Superior temporal gyrus (tissue), 1 donor: ENCODE results near the gene PCGF1.

Experiments used
- DNase-seq: peaks from one replicate; pipeline ENCODE4 v3.0.0-alpha.2; 2016; ENCODE audit errors: extremely low spot score

Gene PCGF1

GRCh38 chr2:74507145-74507925 is at the start of gene PCGF1:
TSS of gene PCGF1 (minus strand) at chr2:74507695. CDS start at chr2:74507668, 27 bp downstream.
- peak; percentile 99 for DNase-seq

GRCh38 chr2:74556831-74557370 is 49.4 kb upstream of the PCGF1 start:
- DNase-seq: no peak

DNA sequence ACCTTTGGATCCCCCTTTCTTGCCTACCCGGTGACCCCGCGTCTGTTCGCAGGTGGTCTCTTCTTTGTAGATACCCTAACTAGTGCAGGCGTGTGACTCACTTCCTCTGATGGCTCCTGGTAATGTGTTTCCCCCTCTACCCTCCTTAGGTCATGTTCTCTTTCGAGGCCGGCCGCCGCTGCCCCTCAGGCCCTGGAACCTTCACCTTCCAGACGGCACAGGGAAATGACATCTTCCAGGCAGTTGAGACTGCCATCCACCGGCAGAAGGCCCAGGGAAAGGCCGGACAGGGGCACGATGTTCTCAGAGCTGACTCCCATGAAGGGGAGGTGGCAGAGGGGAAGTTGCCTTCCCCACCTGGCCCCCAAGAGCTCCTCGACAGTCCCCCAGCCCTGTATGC is 48.7 kb upstream of the PCGF1 start:
- DNase-seq: no peak

- no peak for DNase-seq
Observed at GRCh38 chr2:74555610-74556103, 48.2 kb upstream of the PCGF1 start.

DNA sequence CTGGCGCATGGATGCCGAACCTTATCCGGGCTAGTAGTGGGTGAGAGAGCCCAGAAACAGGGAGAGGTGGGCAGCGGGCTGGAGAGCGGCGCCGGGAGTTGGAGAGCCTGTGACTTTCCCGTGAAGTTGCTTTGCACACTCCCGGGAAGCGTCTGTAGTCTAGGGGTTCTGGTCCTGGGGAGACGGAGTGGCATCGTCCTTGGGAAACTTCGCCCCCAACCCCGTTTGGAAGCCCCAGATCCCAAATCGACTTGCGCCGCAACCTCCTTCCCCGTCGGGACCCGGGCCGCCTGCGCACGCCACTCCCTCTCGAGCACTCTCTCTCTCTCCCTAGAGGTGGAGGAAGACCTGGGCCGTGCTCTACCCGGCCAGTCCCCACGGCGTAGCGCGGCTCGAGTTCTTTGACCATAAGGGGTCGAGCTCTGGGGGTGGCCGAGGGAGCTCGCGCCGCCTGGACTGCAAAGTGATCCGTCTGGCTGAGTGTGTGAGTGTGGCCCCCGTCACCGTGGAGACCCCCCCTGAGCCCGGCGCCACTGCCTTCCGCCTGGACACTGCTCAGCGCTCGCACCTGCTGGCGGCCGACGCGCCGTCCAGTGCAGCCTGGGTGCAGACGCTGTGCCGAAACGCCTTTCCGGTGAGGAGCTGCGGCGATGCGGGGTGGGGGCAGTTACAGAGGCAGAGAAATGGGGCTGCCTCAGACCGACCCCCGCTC is 47.5 kb upstream of the PCGF1 start:
- DNase-seq: no peak

DNA sequence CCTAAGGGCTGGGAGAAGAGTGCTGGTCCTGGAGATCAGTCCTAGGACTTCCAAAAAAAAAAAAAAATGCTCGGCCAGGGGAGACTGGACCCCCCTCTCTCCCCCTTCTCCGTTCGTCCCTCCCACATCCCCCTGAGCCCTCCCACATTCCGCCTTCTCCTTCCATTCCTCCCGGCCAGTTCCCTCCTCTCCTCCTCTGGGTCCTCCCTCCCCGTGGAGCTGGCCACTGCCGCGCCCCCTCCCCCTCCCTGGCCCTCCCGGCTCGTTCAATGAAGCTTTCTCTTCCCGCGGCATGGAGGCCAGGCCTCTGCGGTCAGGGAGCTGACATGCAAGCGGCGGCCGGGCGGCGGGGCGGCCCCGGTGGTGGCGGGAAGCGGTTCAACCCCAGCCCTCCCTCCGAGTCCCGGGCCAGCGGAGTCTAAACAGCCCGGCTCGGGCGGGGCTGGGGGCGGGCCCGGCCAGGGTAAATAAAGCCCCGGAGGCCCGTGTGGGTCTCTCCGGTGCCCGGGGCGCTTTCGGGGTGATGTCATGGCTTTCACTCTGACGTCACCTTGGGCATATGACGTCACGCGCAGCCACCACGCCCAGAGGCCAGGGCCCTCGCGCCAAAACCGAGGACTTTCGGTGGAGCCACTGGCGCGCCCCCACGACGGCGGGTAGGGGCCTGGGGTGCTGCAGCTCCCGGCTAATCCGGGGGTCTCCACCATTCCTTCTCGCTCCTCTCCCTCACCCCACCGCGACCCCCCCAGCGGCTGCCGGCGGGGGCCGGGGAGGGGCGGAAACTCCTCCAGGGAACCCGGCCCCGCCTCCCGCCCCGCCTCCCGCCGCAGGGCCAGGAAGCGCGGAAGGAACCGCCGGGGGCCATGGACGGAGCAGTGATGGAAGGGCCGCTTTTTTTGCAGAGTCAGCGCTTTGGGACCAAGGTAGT is 46.7 kb upstream of the PCGF1 start, which contains the start of the genes DOK1 and LOXL3:
Gene DOK1 (plus strand): TSS at position 829 of the 928 bp plus-strand sequence. CDS start 35 bp downstream, at position 864.
Gene LOXL3 (minus strand): TSS at position 51 of the 928 bp plus-strand sequence. CDS start 1,308 bp downstream, outside the sequence.
- DNase-seq: no peak

- DNase-seq: no peak
Observed at GRCh38 chr2:74552914-74553811, 45.7 kb upstream of the PCGF1 start.

- DNase-seq: no peak
Observed at GRCh38 chr2:74551942-74552913, 44.7 kb upstream of the PCGF1 start.

DNA sequence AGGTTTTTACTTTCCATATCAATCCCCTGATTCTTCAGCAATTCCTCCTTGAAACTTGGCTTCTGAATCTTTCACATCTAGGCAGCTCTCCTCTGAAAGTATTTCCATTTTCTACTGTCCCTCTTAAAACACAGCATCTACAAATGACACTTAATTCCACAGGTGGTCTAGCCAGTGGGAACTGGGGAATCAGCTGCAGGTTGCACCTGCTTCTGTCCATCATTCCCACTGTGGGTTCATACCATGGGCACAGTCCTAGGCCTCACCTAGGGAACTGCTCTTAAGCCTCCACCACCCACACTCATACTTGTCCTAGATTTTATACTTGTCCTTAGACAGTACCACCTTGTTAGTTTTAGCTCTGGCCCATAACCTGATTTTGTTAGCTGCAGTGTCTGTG is 44.0 kb upstream of the PCGF1 start:
- DNase-seq: no peak

DNA sequence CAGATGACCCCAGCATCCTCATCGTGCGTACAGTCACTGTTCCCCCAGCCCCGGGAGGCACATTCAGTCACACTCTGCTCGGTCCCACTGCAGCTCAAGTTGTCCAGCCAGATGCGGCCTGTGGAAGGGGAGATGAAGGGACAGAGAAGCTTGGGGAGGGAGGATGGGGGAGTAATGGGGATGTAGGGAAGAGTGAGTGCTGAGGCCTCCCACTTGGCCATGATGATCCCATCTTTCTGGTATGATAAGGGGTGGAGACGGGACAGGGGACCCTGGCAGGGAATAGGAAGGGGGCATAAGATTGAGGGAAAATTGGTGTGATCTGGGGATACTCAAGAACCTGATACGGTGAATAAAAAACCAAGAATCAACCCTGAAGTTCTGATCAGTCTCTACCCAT is 42.7 kb upstream of the PCGF1 start:
- no peak for DNase-seq

DNA sequence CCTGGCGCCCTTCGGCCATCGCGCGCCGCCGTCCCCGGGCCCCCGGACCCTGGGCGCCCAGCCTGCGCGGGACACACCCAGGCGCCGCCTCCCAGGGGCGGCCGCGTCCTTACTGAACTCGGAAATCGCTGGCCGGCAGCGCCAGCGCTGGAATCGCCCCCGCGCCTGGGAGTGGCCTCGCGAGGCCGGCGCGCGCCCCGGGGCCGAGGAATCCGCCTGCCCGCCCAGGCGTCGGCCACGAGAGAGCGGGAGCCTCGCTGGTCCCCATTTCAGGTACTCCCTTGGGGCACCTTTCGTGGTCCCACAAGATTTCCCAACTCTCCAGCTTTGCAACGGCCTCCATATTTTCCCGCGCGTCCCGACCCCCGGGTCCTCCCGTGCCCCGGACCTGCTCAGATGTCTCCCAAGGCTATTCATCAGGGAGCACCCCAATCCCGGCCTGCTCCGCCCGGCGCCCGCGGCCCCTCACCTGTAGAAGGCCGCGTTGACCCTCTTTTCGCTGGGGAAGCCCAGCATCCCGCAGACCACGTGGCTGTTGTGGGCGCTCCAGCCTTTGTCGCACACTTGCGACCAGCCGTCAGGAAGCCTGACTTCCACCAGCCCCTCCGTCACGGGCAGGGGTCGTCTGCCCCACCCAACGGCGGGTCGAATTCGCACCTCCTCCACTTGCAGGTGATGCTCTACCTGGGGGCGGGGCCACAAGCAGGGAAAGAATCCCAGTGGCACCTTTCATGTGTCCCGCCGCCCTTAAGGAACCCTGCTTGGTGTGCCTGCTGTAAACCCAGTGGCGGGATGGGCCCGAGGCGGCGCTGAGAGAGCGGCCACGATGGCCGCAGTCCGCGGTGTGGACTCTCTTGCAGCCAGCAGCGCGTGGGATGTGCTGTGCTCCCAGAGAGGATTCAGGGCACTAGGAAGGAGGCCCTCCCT is 41.7 kb upstream of the PCGF1 start:
- no peak for DNase-seq

DNA sequence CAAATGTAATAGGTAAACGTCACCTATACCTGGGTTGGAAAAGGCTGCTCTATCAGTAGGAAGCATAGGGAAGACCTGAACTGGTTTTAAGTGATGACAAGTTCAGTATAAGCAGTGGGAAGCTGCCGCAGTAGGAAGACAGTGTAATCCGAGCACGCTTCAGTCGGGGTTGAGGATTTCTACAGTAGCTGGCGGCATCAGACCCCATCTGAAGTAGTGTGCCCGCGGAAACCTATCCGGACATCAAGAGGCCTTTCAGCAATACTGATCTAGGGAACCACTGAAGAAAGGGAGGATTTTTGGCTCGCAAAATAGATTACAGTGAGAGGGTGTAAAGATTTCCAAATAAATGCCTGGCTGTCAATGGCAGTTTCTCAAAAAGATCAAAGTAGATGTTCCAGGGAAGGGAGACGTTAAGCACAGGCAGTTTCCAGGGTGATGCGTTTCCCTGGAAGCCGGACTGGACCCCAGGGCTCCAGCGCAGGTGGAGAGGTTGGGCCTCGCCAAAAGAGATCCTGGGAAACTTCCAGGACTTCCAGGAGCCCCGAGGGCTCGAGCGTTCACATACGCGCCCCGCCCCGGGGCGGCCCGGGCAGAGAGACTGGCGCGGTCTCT is 40.9 kb upstream of the PCGF1 start:
- DNase-seq: no peak

DNA sequence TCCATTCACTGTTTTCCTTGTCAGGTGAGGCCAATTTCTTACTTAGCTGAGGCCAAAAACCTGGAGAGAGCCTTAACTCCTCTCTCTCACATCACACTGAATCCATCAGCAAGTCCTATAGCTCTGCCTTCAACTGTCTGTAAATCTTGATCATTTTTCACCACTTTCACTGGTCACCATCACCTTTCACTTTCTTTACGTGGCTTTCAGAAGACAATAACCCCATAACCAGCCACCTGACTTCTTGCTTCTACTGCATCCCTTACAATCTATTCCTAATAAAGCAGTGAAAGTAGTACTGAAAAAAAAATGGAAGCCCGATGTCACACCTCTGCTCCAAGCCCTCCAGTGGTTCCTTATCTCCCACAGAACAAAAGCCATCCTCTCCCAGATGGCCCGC is 38.5 kb upstream of the PCGF1 start:
- DNase-seq: no peak

- DNase-seq: no peak
Observed at GRCh38 chr2:74544634-74545033, 37.1 kb upstream of the PCGF1 start.

GRCh38 chr2:74542978-74543377 is 35.5 kb upstream of the PCGF1 start:
- no peak for DNase-seq

DNA sequence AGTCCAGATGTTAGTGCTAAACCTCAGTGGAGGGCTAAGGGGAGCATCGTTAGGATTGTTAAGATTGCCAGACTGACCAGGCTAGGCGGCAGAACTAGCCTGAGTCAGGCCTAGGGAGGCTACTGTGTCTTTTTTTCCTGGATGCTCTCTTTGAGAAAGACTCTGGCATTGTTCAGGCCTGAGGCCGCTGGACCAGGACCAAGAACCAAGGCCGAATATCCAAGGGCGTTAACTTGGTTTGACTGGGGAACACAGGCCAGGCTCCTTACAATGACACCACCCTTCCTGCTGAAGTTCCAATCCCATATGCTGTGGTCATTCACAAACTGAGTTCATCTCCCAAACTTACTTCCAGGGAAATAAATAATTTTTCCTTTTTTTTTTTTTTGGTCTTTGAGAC is 32.8 kb upstream of the PCGF1 start:
- DNase-seq: no peak

DNA sequence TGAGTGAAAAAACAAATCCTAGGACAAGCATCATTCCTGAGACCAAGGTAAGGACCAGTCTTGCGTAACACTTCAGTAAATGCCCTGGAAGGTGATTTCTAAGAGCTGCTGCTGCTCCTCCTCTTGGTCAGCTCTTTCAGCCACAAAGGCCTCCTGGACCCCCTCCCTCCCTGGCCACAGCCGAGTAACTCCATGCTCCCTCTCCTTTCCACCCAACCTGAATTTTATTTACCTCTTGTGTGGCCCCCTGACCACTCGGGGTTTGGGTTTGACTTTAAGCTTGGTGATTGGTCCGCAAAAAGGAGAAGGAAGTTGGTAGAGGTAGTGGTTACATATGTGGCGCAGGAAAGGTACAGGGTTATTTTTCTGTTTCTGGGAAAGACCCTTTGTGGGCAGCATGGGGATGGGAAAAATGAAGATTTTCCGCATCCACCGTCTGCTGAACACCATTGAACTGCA is 31.4 kb upstream of the PCGF1 start:
- no peak for DNase-seq

- no peak for DNase-seq
Observed at GRCh38 chr2:74537140-74537539, 29.6 kb upstream of the PCGF1 start.
